OCI-LY7 (cell line): ENCODE measurements around the gene TP53RK.

Experiments
- EZH2phosphoT487 ChIP-seq: fragments of 200-600 bp; sonication (generic); IDR thresholded peaks from 2 replicates; pipeline ENCODE4 v1.6.1; 2018; ENCODE audit warnings: low read depth, borderline replicate concordance, mild to moderate bottlenecking, mixed run types, antibody characterized with exemption, low read length, moderate library complexity, mixed read lengths
- TF ChIP-seq, protein P1 (sequence below): fragments of 200-600 bp; sonication (generic); conservative IDR thresholded peaks from 2 replicates; pipeline ENCODE4 v1.5.1; 2014; ENCODE audit warnings: mild to moderate bottlenecking, antibody characterized with exemption, low read length, moderate library complexity, mixed read lengths

DNA sequence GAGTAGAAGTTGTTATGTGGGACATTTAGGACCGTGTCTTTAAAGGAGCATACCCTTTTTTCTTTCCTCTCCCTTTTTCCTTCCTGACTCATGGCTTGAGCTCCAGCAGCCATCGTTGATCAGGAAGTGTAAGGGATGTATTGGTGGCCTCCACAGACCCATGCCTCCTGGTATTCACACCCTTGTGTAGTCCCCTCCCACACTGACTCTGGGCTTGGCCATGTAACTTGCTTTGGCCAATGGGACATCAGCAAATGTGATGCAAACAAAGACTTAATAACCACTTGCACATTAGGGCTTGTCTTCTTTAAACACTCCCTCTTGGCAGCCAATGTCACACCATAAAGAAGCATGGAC, 19.0 kb downstream of the TP53RK start:
- TF ChIP-seq, protein P1, sequence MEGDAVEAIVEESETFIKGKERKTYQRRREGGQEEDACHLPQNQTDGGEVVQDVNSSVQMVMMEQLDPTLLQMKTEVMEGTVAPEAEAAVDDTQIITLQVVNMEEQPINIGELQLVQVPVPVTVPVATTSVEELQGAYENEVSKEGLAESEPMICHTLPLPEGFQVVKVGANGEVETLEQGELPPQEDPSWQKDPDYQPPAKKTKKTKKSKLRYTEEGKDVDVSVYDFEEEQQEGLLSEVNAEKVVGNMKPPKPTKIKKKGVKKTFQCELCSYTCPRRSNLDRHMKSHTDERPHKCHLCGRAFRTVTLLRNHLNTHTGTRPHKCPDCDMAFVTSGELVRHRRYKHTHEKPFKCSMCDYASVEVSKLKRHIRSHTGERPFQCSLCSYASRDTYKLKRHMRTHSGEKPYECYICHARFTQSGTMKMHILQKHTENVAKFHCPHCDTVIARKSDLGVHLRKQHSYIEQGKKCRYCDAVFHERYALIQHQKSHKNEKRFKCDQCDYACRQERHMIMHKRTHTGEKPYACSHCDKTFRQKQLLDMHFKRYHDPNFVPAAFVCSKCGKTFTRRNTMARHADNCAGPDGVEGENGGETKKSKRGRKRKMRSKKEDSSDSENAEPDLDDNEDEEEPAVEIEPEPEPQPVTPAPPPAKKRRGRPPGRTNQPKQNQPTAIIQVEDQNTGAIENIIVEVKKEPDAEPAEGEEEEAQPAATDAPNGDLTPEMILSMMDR = no peak
- no peak for TF ChIP-seq EZH2phosphoT487
